Ovary (tissue), 10 donors: Measurements from ENCODE around the gene MAOB. TPM values are rescaled to one million over a fixed set of nuclear protein-coding genes. Genes with fewer than 3 reads are reported as not detected.
A peak's percentile ranks its signal among the peaks of the same experiment; 100 is the strongest.
"Not testable (repeated sequence)": the region's sequence is repeated elsewhere in the genome, so short reads cannot be mapped to it uniquely, and the experiment has no call there.

Experiments
- DNase-seq, 5 donors: peaks; one replicate each; pipeline ENCODE4 v3.0.0-alpha.2; 2019 to 2020
- H3K27ac ChIP-seq, 2 donors: fragments of 200-600 bp; one replicate each; pipeline versions ENCODE4 v1.5.1 to v1.8.0; 2019 to 2022
- H3K27me3 ChIP-seq: fragments of 200-600 bp; one replicate; pipeline ENCODE4 v1.8.0; 2022
- H3K36me3 ChIP-seq: fragments of 200-600 bp; sonication (generic); one replicate; pipeline ENCODE4 v1.5.1; 2019
- H3K4me1 ChIP-seq: one replicate; pipeline ENCODE4 v1.8.1; 2013; ENCODE audit warnings: mild to moderate bottlenecking, moderate library complexity; ENCODE audit not compliant: insufficient read depth
- H3K4me3 ChIP-seq: fragments of 200-600 bp; sonication (generic); one replicate; pipeline ENCODE4 v1.5.1; 2017
- H3K9me3 ChIP-seq, 2 donors: fragments of 200-600 bp in 1 of 2; sonication (generic) in 1 of 2; one replicate each; pipeline versions ENCODE4 v1.5.1 to v1.8.1; 2013 to 2019; ENCODE audit warnings: mild to moderate bottlenecking in 1 of 2, moderate library complexity in 1 of 2
- CTCF ChIP-seq, 3 donors: fragments of 450-650 bp in 2 of 3; fragments of 200-600 bp in 1 of 3; IDR thresholded peaks; one replicate each; pipeline versions ENCODE4 v1.5.1 to v1.8.0; 2016 to 2022; ENCODE audit warnings: antibody characterized with exemption in 3 of 3, mild to moderate bottlenecking in 1 of 3
- EP300 ChIP-seq: sonication (generic); formaldehyde crosslinking; IDR thresholded peaks from one replicate; pipeline ENCODE4 v1.6.1; 2017; ENCODE audit warnings: antibody characterized with exemption
- POLR2A ChIP-seq: fragments of 450-650 bp; IDR thresholded peaks from one replicate; pipeline ENCODE4 v1.6.1; 2017; ENCODE audit warnings: antibody characterized with exemption, mild to moderate bottlenecking, moderate library complexity
- WGBS, 3 donors: extraction: QIAGEN DNeasy Blood & Tissue Kit in 1 of 3; methylation state at CpG; one replicate each; pipeline versions ENCODE4 v1.1.5 to v1.1.7; 2013 to 2017; 5-methylcytosine and 5-hydroxymethylcytosine counted together
- intact Hi-C, 4 donors: fragments of 100-400 bp; cut with DNase I; formaldehyde crosslinking; loops; one replicate each; pipeline versions ENCODE4 v1.11.0 to v1.15.1; 2022 to 2023
- long read RNA-seq, 3 donors: library from polyadenylated mRNA in 2 of 3; unstranded in 2 of 3; transcript quantifications; one replicate each; pipeline ENCODE4 v2.0.0 and lab custom pipeline, GENCODE V29; 2021 to 2026
- polyA plus RNA-seq, 2 donors: library from polyadenylated mRNA; stranded (reverse); fragments of 200-250 nt in 1 of 2; fragments of 350-450 nt in 1 of 2; fragmentation: Illumina TruSeq in 1 of 2; extraction: RNeasy Lipid Tissue Mini Kit (QIAGEN cat#74804) in 1 of 2; gene quantifications; one replicate each; pipeline ENCODE4 v1.2.3, GENCODE V29; 2013 to 2014
- total RNA-seq, 7 donors: library from RNA; depleted of rRNA in 2 of 7; stranded (reverse); fragments of >200 nt in 2 of 7; fragmentation: NEBNext Ultra II Directional in 3 of 7; extraction: Animal tissue kit (Norgen Biotek cat#: 25700) in 3 of 7; gene quantifications; one replicate each; pipeline versions ENCODE4 v1.1.0 to v1.2.4, GENCODE V29; 2016 to 2023
- donor health status: DM: no; HTN: no; CAD: no; lungs with moderate emphysema.
- donor health status: DM: no; HTN: no; CAD: no.
- donor health status: Bipolar disorder and iron deficiency.
- donor health status: DM: yes; HTN: yes; CAD: no.
- donor health status: DM: no; HTN: no; CAD: no.
- donor health status: DM: yes; HTN: yes; CAD: no.

MAOB gene
- total RNA-seq: 100 to 1,000 TPM in 4 of 7 donors, 10 to 100 TPM in 3; 57.2 to 213 (median 132) TPM
- 100 to 1,000 TPM; 180 to 322 TPM for polyA plus RNA-seq
- long read RNA-seq, donor 1, transcript MAOB-201 (15 exons, 2,566 nt): major isoform, 454 of 607 reads
- long read RNA-seq, donor 1, partial matches to known transcripts: 104 of 607 reads
- long read RNA-seq, donor 1, other reads (novel, unspliced or antisense): 49 of 607 reads
- long read RNA-seq, donor 2, transcript MAOB-201 (15 exons, 2,566 nt): major isoform, 8 of 8 reads
- long read RNA-seq, donor 2, partial matches to known transcripts: 0 of 8 reads
- long read RNA-seq, donor 2, other reads (novel, unspliced or antisense): 0 of 8 reads
- long read RNA-seq, donor 3, transcript MAOB-201 (15 exons, 2,566 nt): major isoform, 564 of 644 reads
- long read RNA-seq, donor 3, partial matches to known transcripts: 32 of 644 reads
- long read RNA-seq, donor 3, other reads (novel, unspliced or antisense): 48 of 644 reads

- H3K27me3 ChIP-seq: no peaks in the 10 kb centered on the region
- peak; percentile 53 to 76 (median 62) for DNase-seq
Observed at GRCh38 chrX:43882294-43882681, at the start of gene MAOB. TSS of gene MAOB (minus strand) at chrX:43882450. CDS start at chrX:43882299, 151 bp downstream.

GRCh38 chrX:43922032-43922431 lies 39.8 kb upstream of the MAOB start:
- DNase-seq, intact Hi-C loops, H3K9me3 ChIP-seq, H3K27me3 ChIP-seq, H3K27ac ChIP-seq, H3K4me1 ChIP-seq, H3K4me3 ChIP-seq, H3K36me3 ChIP-seq: not testable (repeated sequence)
- 78 to 85% (median 84%) methylated on average over 3 of the region's 3 CpGs for WGBS, 3 donors

More at GRCh38 chrX:43882294-43882681, at the start of gene MAOB:
- intact Hi-C loops: no loop called here
- no peaks in the 10 kb centered on the region for H3K9me3 ChIP-seq
- WGBS, 3 donors: 13 to 31% (median 24%) methylated on average over 15 to 36 of the region's 36 CpGs
- peak within 1 kb of the TSS; percentile 51 for H3K4me3 ChIP-seq
- TF ChIP-seq CTCF (IDR thresholded peaks at IDR 0.05): no peak
- no peaks in the 10 kb centered on the region for H3K36me3 ChIP-seq
- H3K4me1 ChIP-seq: peaks cover 2% of the 10 kb centered on the region
- H3K27ac ChIP-seq: peak within 1 kb of the TSS; percentile 50 to 86

GRCh38 chrX:43910772-43911171 lies 28.5 kb upstream of the MAOB start:
- H3K4me3 ChIP-seq, H3K4me1 ChIP-seq, H3K9me3 ChIP-seq, H3K36me3 ChIP-seq, H3K27me3 ChIP-seq, intact Hi-C loops, H3K27ac ChIP-seq, DNase-seq: not testable (repeated sequence)
- 79 to 81% (median 80%) methylated on average over 8 of the region's 8 CpGs for WGBS, 3 donors

- WGBS, 3 donors: 36 to 60% (median 47%) methylated on average over 1 of the region's 1 CpG
- TF ChIP-seq POLR2A: no peak
- no peak for TF ChIP-seq CTCF (IDR thresholded peaks at IDR 0.05)
- TF ChIP-seq EP300: no peak
- no peak overlapping the region for H3K27ac ChIP-seq
Observed at GRCh38 chrX:43910012-43910411, 27.8 kb upstream of the MAOB start.

GRCh38 chrX:43909141-43909540 lies 26.9 kb upstream of the MAOB start:
- DNase-seq: no peak
- TF ChIP-seq CTCF (IDR thresholded peaks at IDR 0.05) (no peak), EP300 (no peak), POLR2A (no peak)
- no peaks in the 10 kb centered on the region for H3K36me3 ChIP-seq
- no peaks in the 10 kb centered on the region for H3K27me3 ChIP-seq
- intact Hi-C loops: no loop called here
- WGBS, 3 donors: 89 to 95% (median 92%) methylated on average over 1 of the region's 1 CpG
- H3K4me1 ChIP-seq: no peaks in the 10 kb centered on the region
- H3K4me3 ChIP-seq: no peak overlapping the region
- no peak overlapping the region for H3K27ac ChIP-seq
- no peaks in the 10 kb centered on the region for H3K9me3 ChIP-seq

More at GRCh38 chrX:43910012-43910411, 27.8 kb upstream of the MAOB start:
- no peak for DNase-seq
- intact Hi-C loops: no loop called here
- no peak overlapping the region for H3K4me3 ChIP-seq
- no peaks in the 10 kb centered on the region for H3K36me3 ChIP-seq
- no peaks in the 10 kb centered on the region for H3K27me3 ChIP-seq
- H3K4me1 ChIP-seq: no peaks in the 10 kb centered on the region
- H3K9me3 ChIP-seq: no peaks in the 10 kb centered on the region
